SK-N-SH (cell line): ENCODE results near the gene AEBP2. TPM values are rescaled to one million over a fixed set of nuclear protein-coding genes. Genes with fewer than 3 reads are reported as not detected.
"Not testable (repeated sequence)": the region's sequence is repeated elsewhere in the genome, so short reads cannot be mapped to it uniquely, and the experiment has no call there.

ENCODE experiments used
- CTCF ChIA-PET: fragments of 300-600, 350-600 bp; formaldehyde crosslinking; extraction: SDS; loops from one replicate; lab custom pipeline; 2021; lab: Yijun Ruan, JAX
- POLR2A ChIA-PET: fragments of 350-600 bp; sonication (Branson Sonifier 250); formaldehyde crosslinking; extraction: SDS; loops from one replicate; lab custom pipeline; 2020; ENCODE audit warnings: antibody characterized with exemption, inconsistent platforms; lab: Yijun Ruan, JAX
- DNase-seq: peaks from one replicate; pipeline ENCODE4 v3.0.0; 2012
- H2AFZ ChIP-seq: fragments of 200-600 bp; sonication (generic); 2 replicates; pipeline ENCODE4 v1.8.1; 2016; ENCODE audit warnings: antibody characterized with exemption, mild to moderate bottlenecking, low read depth
- H3F3A ChIP-seq: fragments of 200-600 bp; sonication (generic); replicated peaks from 2 replicates; pipeline ENCODE3; 2016; ENCODE audit warnings: antibody characterized with exemption, mild to moderate bottlenecking; ENCODE audit not compliant: insufficient read depth
- H3K27ac ChIP-seq, 2 experiments: fragments of 200-500 bp in 1 of 2; fragments of 200-600 bp in 1 of 2; sonication (Bioruptor generic) in 1 of 2; sonication (generic), shearing (Covaris generic) in 1 of 2; 2 replicates each; pipeline versions ENCODE4 v1.5.1 to v1.6.1; 2014 to 2016; ENCODE audit warnings: low read depth in 2 of 2, inconsistent platforms in 1 of 2, low read length in 1 of 2, mild to moderate bottlenecking in 1 of 2, mixed read lengths in 1 of 2
- H3K27me3 ChIP-seq: fragments of 200-600 bp; sonication (generic), shearing (Covaris generic); 2 replicates; pipeline ENCODE4 v1.6.1; 2016; ENCODE audit warnings: mixed run types; ENCODE audit not compliant: insufficient read depth
- H3K36me3 ChIP-seq, 2 experiments: fragments of 200-500 bp in 1 of 2; fragments of 200-600 bp in 1 of 2; sonication (Bioruptor generic) in 1 of 2; sonication (generic) in 1 of 2; replicated peaks in 1 of 2; 2 replicates each; pipeline versions ENCODE3 to v1.5.1; 2014 to 2016; ENCODE audit warnings: low read length in 1 of 2, mild to moderate bottlenecking in 1 of 2; ENCODE audit not compliant: insufficient read depth in 2 of 2, control insufficient read depth in 1 of 2
- H3K4me1 ChIP-seq, 2 experiments: fragments of 200-500 bp in 1 of 2; fragments of 200-600 bp in 1 of 2; sonication (Bioruptor generic) in 1 of 2; sonication (generic), shearing (Covaris generic) in 1 of 2; 2 replicates each; pipeline versions ENCODE4 v1.5.1 to v1.6.1; 2014 to 2016; ENCODE audit warnings: low read depth in 1 of 2, low read length in 1 of 2, mixed run types in 1 of 2; ENCODE audit not compliant: insufficient read depth in 2 of 2, control insufficient read depth in 1 of 2
- H3K4me2 ChIP-seq: fragments of 200-600 bp; sonication (generic), shearing (Covaris generic); 2 replicates; pipeline ENCODE4 v1.6.1; 2017; ENCODE audit warnings: mixed run types
- H3K4me3 ChIP-seq, 2 experiments: fragments of 200-500 bp in 1 of 2; fragments of 200-600 bp in 1 of 2; sonication (Bioruptor generic) in 1 of 2; sonication (generic), shearing (Covaris generic) in 1 of 2; 2 replicates each; pipeline versions ENCODE4 v1.5.1 to v1.8.1; 2014 to 2016; ENCODE audit warnings: low read depth in 2 of 2, inconsistent platforms in 1 of 2, low read length in 1 of 2, mild to moderate bottlenecking in 1 of 2, mixed read lengths in 1 of 2, moderate library complexity in 1 of 2
- H3K79me2 ChIP-seq: fragments of 200-600 bp; sonication (generic); 2 replicates; pipeline ENCODE4 v1.8.1; 2017; ENCODE audit warnings: mild to moderate bottlenecking; ENCODE audit not compliant: insufficient read depth
- H3K9ac ChIP-seq: fragments of 200-600 bp; sonication (generic); 2 replicates; pipeline ENCODE4 v1.6.1; 2017; ENCODE audit warnings: mixed run types
- H3K9me2 ChIP-seq: fragments of 200-600 bp; sonication (generic); 2 replicates; pipeline ENCODE4 v1.6.1; 2017; ENCODE audit warnings: mixed run types
- H3K9me3 ChIP-seq: fragments of 200-600 bp; sonication (generic); 2 replicates; pipeline ENCODE4 v1.6.1; 2017; ENCODE audit warnings: mixed run types, mild to moderate bottlenecking, moderate library complexity
- H4K20me1 ChIP-seq: fragments of 200-600 bp; sonication (generic); 2 replicates; pipeline ENCODE4 v1.6.1; 2017; ENCODE audit warnings: mild to moderate bottlenecking, mixed run types; ENCODE audit not compliant: insufficient read depth
- CHD2 ChIP-seq: fragments of 150-350 bp; IDR thresholded peaks from 2 replicates; pipeline ENCODE4 v1.6.1; 2018; ENCODE audit warnings: low read length; ENCODE audit not compliant: partially characterized antibody
- CTCF ChIP-seq: fragments of 200-600 bp; sonication (generic); IDR thresholded peaks from 2 replicates; pipeline ENCODE4 v1.6.1; 2017; ENCODE audit warnings: antibody characterized with exemption, mild to moderate bottlenecking, moderate library complexity
- EZH2phosphoT487 ChIP-seq: fragments of 200-600 bp; sonication (generic); IDR thresholded peaks from 2 replicates; pipeline ENCODE4 v1.6.1; 2017; ENCODE audit warnings: low read depth, mixed run types, mild to moderate bottlenecking, antibody characterized with exemption, moderate library complexity, borderline replicate concordance
- JUND ChIP-seq: IDR thresholded peaks from 2 replicates; pipeline ENCODE4 v1.4.0; 2012
- MAX ChIP-seq: IDR thresholded peaks from 2 replicates; pipeline ENCODE4 v1.4.0; 2012; ENCODE audit warnings: low read depth
- MEF2A ChIP-seq: IDR thresholded peaks from 2 replicates; pipeline ENCODE4 v1.4.0; 2012; ENCODE audit warnings: low read depth, borderline replicate concordance
- POLR2AphosphoS5 ChIP-seq: IDR thresholded peaks from 2 replicates; pipeline ENCODE4 v1.6.1; 2012; ENCODE audit warnings: low read depth, low read length
- RAD21 ChIP-seq: IDR thresholded peaks from 2 replicates; pipeline ENCODE4 v1.6.1; 2012; ENCODE audit warnings: mild to moderate bottlenecking, low read length
- SMC3 ChIP-seq: IDR thresholded peaks from 2 replicates; pipeline ENCODE4 v1.6.1; 2012; ENCODE audit warnings: low read depth, low read length, improper control_type of control experiment
- ZBTB33 ChIP-seq: IDR thresholded peaks from 2 replicates; pipeline ENCODE4 v1.4.0; 2012; ENCODE audit warnings: low read depth, borderline replicate concordance
- WGBS: methylation state at CpG from one replicate; pipeline ENCODE4 v1.1.6; 2017; ENCODE audit warnings: low lambda C conversion rate; 5-methylcytosine and 5-hydroxymethylcytosine counted together
- polyA plus RNA-seq, 3 experiments: library from polyadenylated mRNA; depleted of rRNA; stranded (reverse); fragments of >200 nt; gene quantifications; 2 replicates each; pipeline ENCODE4 v1.2.3, GENCODE V29; 2012
- TF ChIP-seq, protein P1 (sequence below): IDR thresholded peaks from 2 replicates; pipeline ENCODE4 v1.6.1; 2012; ENCODE audit warnings: mild to moderate bottlenecking, low read depth, low read length, moderate library complexity

The AEBP2 gene
- polyA plus RNA-seq, 1 of the 3 experiments (the other 2 are of a cell fraction), result 10.4 TPM

GRCh38 chr12:19548834-19549233 lies 109.5 kb downstream of the AEBP2 start:
- peaks cover 14 to 29% of the 10 kb centered on the region in 2 experiments for H3K4me1 ChIP-seq
- 95% methylated on average over 4 of the region's 4 CpGs for WGBS
- no peaks in the 10 kb centered on the region for H3K27me3 ChIP-seq
- peaks cover 5% of the 10 kb centered on the region for H3F3A ChIP-seq
- no peak overlapping the region for H2AFZ ChIP-seq
- POLR2A ChIA-PET, result no interaction called here
- H3K4me2 ChIP-seq, result no peak overlapping the region
- no peaks in the 10 kb centered on the region for H3K79me2 ChIP-seq
- H3K4me3 ChIP-seq, result no peak overlapping the region
- no peaks in the 10 kb centered on the region for H3K36me3 ChIP-seq
- H3K9me2 ChIP-seq, result no peaks in the 10 kb centered on the region
- no peak overlapping the region for H3K27ac ChIP-seq
- H3K9ac ChIP-seq, result no peak overlapping the region
- TF ChIP-seq CHD2, result no peak
- TF ChIP-seq JUND, result no peak
- no peak for TF ChIP-seq CTCF
- TF ChIP-seq, all 33 proteins: peak for 0
- no peaks in the 10 kb centered on the region for H3K9me3 ChIP-seq
- DNase-seq, result no peak
- H4K20me1 ChIP-seq, result no peaks in the 10 kb centered on the region
- CTCF ChIA-PET, result no interaction called here

DNA sequence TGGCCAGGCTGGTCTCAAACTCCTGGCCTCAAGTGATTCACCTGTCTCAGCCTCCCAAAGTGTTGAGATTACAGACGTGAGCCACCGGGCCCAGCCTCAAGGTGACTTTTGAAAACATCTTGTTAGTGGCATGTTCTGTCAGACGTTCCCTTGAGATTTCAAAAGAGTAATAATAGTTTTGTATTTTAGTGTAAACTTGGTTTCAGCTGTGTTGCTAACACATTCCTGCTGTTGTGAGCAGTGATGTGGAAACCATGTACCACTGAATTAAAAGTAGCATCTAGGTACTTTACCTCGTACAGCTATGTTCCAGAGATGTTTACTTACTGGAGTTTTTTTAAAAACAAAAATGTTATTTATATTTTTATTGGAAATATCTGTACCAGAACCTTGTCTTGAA lies 111.3 kb downstream of the AEBP2 start:
- CTCF ChIA-PET, result no interaction called here
- no peaks in the 10 kb centered on the region for H4K20me1 ChIP-seq
- no peak overlapping the region for H3K9ac ChIP-seq
- no peak for DNase-seq
- WGBS, result 97% methylated on average over 4 of the region's 4 CpGs
- no peak overlapping the region for H3K4me2 ChIP-seq
- peaks cover 15 to 29% of the 10 kb centered on the region in 2 experiments for H3K4me1 ChIP-seq
- H3K27me3 ChIP-seq, result no peaks in the 10 kb centered on the region
- no peak overlapping the region for H3K4me3 ChIP-seq
- no peaks in the 10 kb centered on the region for H3K36me3 ChIP-seq
- H3K9me3 ChIP-seq, result no peaks in the 10 kb centered on the region
- no peaks in the 10 kb centered on the region for H3K9me2 ChIP-seq
- no peaks in the 10 kb centered on the region for H3K79me2 ChIP-seq
- POLR2A ChIA-PET, result no interaction called here
- peaks cover 5% of the 10 kb centered on the region for H3F3A ChIP-seq
- H2AFZ ChIP-seq, result no peak overlapping the region
- no peak for TF ChIP-seq ZBTB33
- no peak for TF ChIP-seq RAD21
- no peak for TF ChIP-seq POLR2AphosphoS5
- no peak for TF ChIP-seq MEF2A
- TF ChIP-seq MAX, result no peak
- no peak for TF ChIP-seq EZH2phosphoT487
- no peak for TF ChIP-seq SMC3
- TF ChIP-seq JUND, result no peak
- TF ChIP-seq, protein P1, sequence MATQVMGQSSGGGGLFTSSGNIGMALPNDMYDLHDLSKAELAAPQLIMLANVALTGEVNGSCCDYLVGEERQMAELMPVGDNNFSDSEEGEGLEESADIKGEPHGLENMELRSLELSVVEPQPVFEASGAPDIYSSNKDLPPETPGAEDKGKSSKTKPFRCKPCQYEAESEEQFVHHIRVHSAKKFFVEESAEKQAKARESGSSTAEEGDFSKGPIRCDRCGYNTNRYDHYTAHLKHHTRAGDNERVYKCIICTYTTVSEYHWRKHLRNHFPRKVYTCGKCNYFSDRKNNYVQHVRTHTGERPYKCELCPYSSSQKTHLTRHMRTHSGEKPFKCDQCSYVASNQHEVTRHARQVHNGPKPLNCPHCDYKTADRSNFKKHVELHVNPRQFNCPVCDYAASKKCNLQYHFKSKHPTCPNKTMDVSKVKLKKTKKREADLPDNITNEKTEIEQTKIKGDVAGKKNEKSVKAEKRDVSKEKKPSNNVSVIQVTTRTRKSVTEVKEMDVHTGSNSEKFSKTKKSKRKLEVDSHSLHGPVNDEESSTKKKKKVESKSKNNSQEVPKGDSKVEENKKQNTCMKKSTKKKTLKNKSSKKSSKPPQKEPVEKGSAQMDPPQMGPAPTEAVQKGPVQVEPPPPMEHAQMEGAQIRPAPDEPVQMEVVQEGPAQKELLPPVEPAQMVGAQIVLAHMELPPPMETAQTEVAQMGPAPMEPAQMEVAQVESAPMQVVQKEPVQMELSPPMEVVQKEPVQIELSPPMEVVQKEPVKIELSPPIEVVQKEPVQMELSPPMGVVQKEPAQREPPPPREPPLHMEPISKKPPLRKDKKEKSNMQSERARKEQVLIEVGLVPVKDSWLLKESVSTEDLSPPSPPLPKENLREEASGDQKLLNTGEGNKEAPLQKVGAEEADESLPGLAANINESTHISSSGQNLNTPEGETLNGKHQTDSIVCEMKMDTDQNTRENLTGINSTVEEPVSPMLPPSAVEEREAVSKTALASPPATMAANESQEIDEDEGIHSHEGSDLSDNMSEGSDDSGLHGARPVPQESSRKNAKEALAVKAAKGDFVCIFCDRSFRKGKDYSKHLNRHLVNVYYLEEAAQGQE, result no peak
- H3K27ac ChIP-seq, result no peak overlapping the region

DNA sequence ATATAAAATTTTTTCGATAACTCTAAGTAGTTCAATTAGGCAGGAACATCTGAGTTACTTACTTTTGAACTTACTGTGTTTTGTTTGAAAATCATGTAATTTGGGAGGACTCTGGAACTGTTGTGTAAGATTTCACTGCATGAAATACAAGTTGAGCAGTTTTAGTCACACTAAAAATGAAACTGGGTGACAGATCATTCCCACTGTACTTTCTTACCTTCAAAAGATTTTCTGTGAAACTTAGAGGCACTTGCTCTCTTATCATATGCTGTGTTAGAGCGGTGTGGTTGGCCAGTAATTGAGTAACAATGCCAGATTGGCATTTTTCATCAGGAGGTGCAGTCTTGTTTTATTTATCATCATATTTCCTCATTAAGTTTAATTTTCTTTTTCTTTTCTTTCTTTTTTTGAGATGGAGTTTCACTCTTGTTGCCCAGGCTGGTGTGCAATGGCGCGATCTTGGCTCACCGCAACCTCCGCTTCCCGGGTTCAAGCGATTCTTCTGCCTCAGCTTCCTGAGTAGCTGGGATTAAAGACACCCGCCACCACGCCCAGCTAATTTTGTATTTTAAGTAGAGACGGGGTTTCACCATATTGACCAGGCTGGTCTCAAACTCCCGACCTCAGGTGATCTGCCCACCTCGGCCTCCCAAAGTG lies 113.3 kb downstream of the AEBP2 start:
- H2AFZ ChIP-seq, H3K9ac ChIP-seq, H3K9me3 ChIP-seq, POLR2A ChIA-PET, H3K36me3 ChIP-seq, H3F3A ChIP-seq, H4K20me1 ChIP-seq, DNase-seq, H3K27me3 ChIP-seq, H3K79me2 ChIP-seq, H3K9me2 ChIP-seq, H3K4me2 ChIP-seq, H3K4me3 ChIP-seq: not testable (repeated sequence)
- 95% methylated on average over 13 of the region's 13 CpGs for WGBS
- CTCF ChIA-PET, result interaction anchor here (1.0 to 1.6 kb wide), 2 partner anchors 17 to 134 kb away, joined by 3 read pairs; no protein-coding TSS in a partner anchor
- H3K4me1 ChIP-seq, result peaks cover 6 to 14% of the 10 kb centered on the region in 2 experiments; a peak in 3 of 4 replicates
- H3K27ac ChIP-seq, result peak overlapping the region in 1 of 2 experiments; percentile 62; a peak in 1 of 4 replicates
